ENCODE results near the gene AKAIN1.

AKAIN1 gene

DNA sequence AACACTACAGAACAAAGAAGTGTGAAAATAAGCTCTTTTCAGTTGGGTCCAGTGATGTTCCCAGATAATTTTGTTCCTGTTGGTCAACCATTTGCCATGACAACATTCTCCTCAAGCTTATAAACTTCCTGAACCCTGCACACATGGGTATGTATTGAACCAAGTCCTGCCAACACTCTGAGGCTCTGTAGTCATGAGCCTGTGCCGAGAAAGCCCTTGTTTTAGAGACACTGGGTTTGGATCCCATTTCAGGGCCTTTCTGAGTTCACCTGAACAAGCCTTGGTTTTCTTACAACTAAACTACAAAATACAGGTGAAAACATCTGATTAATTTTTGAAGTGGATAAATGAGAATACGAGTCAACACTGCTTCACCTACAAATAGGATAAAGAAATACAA lies 38.5 kb downstream of the AKAIN1 start:
- no peak for DNase-seq

DNA sequence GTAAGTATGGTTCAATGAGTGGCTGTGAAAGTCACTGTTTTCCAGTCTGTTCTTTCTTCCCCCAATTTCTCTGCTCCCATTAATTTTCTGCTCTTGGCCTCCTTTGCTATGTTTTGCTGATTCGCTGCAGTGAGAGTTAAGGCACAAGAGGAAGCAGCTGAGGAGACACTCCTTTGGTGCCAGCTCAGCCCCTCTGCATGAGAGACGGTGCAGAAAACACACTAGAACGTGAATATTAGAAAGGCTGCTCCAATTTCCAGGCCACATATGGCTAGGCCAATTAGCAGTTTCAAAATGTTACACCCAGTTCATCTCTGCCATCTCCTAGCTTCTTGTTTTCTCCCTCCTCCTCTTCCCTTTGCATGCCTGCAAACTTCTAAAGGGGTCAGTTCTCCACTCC lies 38.9 kb downstream of the AKAIN1 start:
- DNase-seq: no peak

DNA sequence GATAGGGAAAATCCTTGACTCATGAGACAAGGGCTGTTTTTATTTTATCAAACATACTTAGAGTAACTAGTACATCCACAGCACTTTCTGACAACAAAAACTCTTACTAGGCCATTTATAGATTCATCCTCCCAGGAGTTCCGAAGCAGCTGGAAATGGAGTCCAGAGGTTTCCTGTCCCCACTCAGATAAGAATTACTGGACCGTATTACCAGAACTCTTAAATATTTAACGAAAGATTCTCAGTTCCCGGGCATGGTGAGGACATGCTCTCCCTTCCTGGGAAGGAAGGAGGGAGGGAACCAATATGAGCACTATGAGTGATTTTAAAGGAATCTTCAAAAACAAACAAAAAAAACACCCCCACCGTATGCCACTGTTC lies 41.2 kb downstream of the AKAIN1 start:
- no peak for DNase-seq

DNA sequence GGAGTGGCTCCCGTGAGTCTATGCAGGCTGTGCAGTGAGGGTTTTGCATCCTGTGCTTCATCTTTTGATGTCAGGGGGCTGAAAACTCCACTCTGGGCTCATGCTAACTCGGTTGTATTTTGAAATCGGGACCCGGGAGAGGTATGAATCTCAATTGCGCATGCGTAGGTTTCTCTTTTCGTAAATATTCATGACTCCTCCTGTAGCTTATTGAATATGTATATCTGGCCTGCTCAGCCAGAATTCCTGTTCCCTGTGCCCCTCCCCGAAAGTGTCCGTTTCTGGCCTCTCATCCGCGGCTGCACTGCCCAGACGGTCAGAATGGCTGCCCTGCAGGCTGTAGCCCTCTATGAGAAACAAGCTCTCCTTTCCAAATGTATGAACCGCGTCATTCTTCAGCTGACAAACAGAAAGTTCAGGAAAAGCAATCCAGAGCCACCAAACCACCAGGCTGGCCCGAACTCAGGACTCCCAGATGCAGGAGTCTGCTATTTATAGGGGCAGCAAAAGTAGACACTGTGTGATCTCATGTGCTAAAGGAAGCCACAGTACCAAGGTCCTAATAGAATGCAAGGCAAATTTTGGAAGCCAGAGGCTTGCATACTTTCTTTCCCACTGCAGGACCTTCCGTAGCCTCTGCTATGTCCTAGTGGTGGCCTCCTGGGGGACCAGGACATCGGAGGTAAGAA lies 41.7 kb downstream of the AKAIN1 start:
- no peak for DNase-seq

DNA sequence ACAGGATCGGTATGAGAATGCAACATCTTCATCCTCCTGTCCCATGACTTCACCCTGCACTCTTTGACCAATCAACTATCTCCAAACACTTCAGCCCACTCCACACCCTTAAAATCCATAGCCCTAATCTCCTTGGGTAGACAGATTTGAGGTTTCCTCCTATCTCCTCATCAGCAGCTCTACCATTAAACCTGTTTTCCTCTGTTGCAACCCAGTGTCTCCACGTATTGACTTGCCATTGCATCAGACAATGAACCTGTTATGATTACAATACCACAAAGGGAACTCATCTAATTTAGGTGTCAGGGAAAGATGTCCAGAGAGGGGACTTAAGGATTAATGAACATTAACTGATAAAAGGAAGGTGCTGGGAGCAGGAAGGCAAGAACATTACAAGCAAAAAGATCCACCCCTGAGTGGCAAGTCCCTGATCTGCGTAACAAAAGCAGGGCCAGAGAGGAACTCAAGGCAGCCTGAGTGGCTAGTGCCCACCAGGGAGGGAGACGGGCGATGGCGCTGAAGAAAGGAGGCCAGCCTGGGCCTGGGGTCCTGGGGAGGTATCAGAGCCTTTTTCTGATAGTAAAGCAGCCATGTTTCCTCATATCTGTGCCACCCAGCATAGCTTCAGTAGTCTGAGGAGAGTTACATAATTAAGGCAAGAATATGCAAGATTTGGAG lies 44.6 kb downstream of the AKAIN1 start:
- DNase-seq: no peak

DNA sequence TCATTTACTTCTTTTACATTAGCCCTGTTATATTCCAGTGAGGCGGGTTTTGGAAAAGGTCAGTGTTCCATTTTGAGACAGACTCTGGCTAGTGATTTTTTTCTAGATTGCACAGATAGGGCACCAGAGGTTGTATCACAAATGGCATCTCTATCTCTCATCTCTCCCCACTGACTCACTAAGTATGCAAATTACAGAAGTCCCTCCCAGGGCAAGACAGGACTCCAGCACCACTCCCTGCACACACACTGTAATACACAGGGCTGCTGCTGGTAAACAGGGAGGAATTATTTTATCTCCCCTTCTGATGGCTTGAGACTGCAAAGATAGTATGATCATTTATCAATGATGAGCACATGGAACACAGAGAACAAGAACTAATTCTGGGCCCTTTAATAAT lies 46.2 kb downstream of the AKAIN1 start:
- DNase-seq: no peak

DNA sequence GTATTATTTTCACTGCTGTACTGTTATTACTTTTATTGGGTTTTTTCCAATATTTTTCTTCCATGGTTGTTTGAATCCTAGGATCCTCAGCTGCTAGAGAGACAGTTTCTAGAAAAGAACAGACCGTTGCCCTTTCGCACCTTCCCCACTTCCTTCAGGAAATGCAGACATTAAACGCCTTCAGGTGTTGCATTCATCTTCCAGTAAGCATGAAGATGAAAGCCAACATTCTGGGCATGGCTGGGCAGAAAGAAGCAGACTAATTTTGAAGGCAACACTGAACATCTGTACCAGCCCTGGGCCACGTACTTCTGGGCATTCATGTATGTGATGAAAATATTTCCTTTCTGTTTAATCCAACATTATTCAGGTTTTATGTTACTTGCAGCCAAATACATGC lies 51.0 kb downstream of the AKAIN1 start:
- DNase-seq: no peak

DNA sequence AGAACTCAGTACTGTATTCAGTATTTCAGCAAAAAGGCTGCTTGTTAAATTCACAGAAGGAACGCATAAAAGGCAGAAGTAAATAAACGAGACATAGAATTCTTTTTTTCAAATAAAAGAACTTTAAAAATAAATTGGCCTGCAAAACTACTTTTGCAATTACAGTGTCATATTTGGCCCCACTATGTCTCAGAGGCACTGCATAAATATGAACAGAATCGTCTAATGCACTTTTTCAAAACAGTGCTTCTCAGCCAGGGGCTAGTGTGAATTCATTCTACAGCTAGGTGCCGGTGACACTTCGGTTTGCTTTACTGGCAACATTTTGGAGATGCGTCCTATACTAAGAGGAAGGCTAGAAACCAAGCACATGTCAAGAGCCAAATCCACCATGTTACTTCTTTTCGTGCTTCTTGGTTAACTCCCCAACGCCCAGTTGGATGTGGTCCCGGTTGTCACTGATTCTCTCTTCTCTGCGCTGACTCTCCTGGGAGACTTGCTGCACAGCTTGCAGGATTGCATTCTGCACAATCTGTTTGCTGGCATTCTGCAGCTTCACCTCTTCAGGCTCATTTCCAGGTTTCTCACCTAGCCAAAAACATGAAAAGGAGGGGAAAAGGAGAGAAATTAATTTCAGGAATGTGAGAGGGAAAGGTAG lies 51.8 kb downstream of the AKAIN1 start:
- no peak for DNase-seq

DNA sequence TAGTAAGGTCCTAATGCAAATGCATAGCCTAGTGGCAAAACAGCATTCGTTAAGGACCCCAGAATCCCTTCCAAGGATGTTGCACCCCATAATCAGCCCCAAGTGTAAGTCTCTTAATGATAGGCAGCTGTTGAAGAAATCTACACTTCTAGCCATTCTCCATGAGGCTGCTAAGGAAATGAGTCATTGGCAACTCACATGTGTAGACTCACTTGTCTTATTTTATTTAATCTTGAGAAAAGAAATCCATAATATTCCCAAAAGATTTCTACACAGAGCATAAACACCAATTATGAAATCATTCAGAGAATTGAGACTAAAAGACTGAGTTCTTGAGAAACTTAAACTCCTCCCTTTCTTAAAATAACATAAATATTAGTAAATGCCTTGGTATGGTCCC lies 52.4 kb downstream of the AKAIN1 start:
- DNase-seq: no peak

DNA sequence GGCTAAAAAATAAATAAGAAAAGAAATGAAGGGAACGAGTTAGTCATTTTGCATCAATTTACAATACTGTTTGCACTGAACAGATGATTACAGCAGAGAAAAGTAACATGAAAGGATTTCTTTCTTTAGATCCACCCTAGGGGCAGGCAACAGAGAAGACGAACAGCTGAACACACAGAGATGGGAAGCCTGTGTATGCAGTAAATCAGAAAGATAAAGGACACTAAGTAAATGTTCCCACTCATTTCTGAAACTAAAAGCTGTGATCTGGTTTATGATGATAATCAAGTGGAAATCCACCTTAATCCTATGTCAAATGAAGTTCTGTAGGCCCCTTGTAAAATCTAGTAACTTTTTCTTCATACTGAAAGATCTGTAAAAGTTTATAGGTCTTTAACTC lies 54.2 kb downstream of the AKAIN1 start:
- DNase-seq: no peak

DNA sequence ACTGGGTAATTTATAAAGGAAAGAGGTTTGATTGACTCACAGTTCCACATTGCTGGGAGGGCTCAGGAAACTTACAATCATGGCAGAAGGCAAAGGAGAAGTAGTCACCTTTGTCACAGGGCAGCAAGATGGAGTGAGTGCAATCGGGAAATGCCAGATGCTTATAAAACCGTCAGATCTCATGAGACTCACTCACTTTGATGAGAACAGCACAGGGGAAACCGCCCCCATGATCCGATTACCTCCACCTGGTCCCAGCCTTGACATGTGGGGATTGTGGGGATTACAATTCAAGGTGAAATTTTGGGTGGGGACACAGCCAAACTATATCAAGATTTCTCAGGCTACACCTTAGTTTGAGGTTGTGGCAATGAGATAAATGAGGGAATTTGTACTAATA lies 54.9 kb downstream of the AKAIN1 start:
- DNase-seq: no peak

DNA sequence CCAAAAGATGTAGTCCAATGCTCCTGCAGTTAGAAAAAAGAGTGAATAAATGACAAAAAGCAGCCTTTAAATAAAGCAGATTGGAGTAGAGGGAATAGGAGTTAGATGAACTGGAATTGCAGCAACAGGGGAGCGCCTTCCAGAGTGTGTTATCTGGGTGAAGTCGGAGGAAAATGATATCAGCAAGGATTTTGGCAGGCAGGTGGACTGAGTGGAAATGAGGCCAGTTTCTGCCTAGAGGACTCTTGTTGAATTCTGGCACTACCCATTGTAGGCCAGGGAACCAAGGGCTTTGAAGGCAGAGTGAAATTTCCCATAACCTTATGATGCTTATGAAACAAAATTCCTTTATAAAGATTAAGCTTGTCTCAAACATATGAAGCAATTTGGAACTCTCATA lies 59.8 kb downstream of the AKAIN1 start:
- no peak for DNase-seq

DNA sequence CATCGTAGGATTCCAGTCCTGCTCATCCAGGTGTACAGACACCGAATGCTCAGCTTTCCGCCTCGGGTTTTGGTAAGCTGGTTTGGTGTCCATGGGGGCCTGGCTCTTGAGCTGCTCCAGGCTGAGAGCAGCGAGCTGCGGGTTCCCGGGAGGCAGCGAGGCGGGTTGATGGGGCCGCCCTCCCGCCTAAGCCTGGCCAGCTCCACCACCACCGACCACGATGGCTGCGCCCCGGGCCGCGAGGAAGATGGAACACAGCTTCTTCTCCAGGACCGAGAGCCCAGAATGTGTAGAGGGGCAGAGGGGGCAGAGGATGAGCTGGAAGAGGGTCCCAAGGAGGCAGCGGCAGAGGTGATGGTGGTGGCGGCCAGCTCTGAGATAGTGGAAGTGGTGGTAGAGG lies 64.1 kb downstream of the AKAIN1 start:
- no peak for DNase-seq

DNA sequence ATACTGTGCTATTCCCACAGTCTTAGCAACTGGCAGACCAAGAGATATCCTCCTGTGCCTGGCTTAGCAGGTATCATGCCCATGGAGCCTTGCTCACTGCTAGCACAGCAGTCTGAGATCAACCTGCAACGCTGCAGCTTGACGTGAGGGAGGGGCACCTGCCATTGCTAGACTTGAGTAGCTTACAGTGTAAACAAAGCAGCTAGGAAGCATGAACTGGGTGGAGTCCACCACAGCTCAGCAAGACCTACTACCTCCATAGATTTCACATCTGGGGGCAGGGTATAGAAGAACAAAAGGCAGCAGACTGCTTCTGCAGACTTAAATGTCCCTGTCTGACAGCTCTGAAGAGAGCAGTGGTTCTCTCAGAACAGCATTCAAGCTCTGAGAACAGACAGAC lies 74.8 kb downstream of the AKAIN1 start:
- no peak for DNase-seq

DNA sequence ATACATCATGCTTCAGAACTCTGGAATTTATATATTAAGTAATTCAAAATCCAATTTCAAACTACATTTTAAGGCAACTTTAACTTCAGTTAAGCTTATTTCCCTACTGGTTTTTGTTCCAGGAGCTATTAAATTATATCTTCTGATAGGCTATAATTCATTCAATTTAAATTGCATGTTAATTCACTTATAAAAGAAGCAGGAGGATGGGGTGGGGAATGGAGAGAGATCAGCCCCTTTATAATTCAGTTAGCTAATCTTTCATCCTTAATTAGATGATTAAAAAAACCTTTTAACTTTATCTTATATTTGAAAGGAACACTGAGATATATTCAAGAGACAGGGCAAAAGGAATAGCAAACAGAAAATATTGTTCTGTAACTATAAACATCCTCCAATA lies 86.8 kb downstream of the AKAIN1 start:
- no peak for DNase-seq

DNA sequence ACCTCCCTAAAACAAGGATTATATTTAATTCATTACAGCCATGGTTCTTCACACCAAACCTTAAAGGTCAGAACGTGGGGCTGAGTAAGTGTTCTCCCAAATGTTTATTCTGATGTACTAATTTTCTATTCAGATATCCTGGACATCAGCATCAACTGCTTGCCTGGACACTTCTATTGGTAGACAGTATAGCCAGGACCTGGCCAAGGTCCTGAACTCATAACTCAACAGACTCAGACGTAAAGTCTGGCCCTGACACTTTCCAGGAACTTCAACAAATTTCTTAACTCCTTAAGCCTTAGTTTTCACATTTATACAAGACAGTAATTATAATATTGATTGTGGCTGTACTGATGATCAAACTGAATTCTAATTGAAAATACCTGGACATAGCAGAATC lies 89.1 kb downstream of the AKAIN1 start:
- DNase-seq: no peak

DNA sequence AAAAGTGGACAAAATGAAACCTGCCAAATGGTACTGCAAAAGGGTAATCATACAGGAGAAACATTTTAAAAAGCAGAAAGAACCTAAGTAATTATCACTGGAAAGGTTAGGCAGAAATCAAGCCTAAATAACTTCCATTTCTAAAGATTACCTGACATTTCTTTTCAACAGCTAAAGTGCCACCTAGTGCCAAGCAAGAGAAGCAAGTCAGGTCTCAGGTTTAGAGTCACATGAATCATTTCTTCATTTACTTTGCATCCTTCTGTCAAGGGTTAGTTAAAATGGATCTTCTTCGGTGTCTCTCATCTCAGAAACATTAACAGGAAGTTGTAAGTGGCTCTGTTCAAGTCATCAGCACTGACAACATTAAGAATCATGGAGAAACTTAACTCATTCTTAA lies 90.3 kb downstream of the AKAIN1 start:
- DNase-seq: no peak

DNA sequence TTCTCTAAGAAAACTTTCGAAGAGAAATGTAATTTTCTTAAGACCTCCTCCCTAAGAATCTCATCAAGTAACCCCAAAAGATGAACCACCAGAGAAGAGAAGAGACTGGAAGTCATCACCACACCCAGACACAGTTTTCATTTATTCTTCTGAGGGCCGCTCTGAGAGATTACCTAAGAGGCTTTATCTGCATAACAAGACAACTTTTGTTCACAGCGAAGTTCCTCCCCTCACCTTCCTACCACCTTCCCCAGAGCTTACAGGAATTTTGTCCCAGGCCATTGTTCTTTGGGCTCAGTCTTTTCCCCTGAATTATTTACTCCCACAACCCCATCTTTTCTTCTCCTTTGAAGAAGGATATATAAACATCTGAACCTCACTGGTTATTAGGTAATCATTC lies 92.8 kb downstream of the AKAIN1 start:
- no peak for DNase-seq

DNA sequence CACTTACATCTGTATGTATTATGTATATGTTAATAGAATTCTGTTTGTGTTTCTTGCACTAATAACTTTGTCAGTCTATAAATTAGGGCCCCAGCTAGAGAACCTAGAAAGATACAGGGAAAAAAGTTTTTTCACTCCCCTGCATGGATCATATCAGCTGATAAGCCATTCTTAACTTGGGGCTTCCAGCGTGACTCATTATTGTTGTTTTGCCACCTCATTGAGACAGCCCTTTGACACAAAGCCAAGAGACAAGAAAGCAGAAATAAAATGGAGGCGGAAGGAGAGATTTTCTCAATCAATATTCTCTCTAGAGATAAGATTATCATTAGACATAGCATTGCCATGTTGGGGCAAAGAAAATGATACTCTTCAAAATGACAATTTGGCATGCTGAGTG lies 93.4 kb downstream of the AKAIN1 start:
- DNase-seq: no peak

DNA sequence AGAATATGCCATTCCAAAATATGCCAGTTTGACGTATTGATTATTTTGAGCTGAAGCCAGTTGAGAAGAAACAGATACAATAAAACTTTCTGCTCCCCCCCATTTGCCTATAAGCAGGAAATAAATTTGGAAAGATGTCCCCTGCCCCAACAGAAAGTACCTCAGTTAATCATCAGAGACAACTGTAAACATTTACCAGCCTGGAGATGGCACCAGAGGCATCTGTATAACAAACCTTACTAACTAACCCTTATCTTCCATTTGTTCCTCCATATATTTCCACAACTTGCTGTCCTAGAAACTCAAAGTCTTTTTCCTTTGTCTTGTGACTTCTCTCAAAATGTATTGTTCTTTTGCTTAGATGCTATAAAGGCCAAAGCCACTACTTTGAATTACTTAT lies 93.8 kb downstream of the AKAIN1 start:
- DNase-seq: no peak

DNA sequence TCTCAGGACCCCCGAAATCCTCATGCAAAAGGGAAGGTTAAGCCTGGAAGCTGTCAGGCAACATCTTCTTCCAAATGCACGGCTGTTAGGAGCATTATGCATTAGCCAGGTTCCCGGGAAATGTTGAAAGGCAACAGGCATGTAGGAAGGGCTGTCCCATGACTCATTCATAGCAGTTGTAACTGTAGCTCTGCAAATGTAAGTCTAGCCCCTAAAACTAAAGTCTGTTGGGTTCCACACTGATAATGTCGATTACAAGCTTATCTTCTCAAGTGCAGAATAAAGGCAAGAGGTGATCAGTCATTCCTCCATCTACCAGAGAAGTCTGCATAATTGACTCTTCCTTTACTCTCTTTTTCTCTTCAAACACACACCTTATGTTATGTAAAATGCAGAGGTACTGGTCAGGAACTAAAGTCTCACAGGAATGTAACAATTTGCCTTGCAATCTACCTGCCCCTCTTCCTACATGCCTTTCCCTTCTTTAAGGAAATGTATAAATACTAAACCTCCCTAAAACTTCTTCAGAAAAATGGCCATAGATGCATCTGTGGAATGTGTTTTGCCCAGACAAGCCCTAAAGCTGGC lies 99.8 kb downstream of the AKAIN1 start:
- DNase-seq: no peak

DNA sequence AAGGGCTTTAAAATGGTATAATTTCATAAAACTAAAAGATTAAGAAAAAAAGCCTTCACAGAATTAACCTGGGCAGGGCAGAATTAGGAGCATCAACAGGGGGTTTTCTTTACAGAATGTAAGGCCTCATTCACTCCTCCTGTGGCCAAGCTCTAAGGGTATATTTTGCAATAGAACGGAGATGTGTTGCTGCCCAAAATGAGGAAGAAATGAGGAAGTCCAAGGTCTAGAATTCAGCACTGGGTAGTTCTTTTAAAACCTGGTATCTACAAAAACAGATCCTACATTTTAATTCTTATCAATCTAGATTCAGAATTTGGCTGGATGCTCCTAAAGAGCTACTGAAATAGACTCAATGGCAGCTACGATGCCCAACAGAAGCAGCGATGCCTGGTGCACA lies 101.8 kb downstream of the AKAIN1 start:
- no peak for DNase-seq

DNA sequence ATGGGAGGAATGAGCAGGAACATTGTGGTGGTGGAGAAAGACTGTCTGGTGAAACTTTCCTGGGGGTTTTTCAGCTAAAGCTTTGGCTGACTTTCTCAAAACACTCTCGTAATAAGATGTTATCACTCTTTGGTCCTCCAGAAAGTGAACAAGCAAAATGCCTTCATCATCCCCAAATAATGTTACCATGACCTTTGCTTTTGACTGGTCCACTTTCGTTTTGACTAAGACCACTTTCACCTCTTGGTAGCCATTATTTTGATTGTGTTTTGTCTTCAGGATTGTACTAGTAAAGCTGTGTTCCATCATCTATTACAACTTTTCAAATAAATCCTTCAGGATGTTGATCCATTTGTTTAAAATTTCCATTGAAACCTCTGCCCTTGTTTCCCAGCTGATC lies 103.2 kb downstream of the AKAIN1 start:
- no peak for DNase-seq
